ENCODE results near the gene SMOC2. TPM values are rescaled to one million over a fixed set of nuclear protein-coding genes. Genes with fewer than 3 reads are reported as not detected.

Gene SMOC2
- total and polyA plus RNA-seq, 2 of the 13 experiments (the other 11 are each of a cell fraction or from before 2014, with no cell fraction given), result not detected

DNA sequence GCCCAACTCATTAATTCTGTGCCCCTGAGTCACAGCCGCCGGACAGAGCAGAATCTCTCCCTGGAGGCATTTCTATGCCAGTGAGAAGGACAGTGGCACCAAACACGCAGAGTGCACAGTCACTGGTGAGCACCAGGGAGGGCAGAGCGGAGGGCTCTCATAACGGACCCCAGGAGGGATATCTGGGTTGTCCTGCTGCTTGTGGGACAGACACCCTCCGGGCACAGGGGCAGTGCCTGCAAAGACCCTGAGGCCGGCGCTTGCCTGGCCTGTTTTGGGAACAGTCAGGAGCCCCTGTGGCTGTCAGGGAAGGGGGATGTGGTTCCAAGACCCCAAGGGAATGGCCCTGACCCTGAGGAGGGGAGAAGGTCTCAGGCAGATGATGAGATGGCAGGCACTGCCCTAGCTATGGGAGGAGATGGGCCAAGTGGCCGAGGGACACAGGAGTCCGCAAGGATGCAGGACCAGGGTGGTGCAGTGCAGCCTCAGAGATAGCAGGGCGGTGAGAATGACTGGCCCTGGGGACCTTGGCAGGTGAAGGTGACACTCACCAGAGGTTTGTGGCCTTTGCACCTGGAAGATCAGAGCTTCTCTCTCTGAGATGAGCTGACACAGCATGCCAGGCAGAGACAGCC is 270.8 kb downstream of the SMOC2 start:
- in situ Hi-C loops (cut with HindIII; ENCODE audit: extremely low pct_ligation_motif_present, low pct_unique_long_range_greater_than_20kb) (no loop called here), intact Hi-C loops (cut with micrococcal nuclease; ENCODE audit: unreplicated experiment) (loop anchor here (5.0 kb wide), 1 partner anchor 339 kb away; no protein-coding TSS in a partner anchor)
- DNase-seq (ENCODE audit: low spot score), result no peak
- BruUV-seq (replicated peaks), result no TSS peak
- Histone ChIP-seq H3K9ac (ENCODE audit: insufficient read depth, low read depth, low read length) (no peak overlapping the region), H3K79me2 (ENCODE audit: insufficient read depth, low read length) (no peaks in the 10 kb centered on the region), H3K27me3 (ENCODE audit: control insufficient read depth in 1 of 2, insufficient read depth in 2 of 2, low read length in 2 of 2) (peaks cover 3 to 25% of the 10 kb centered on the region in 2 experiments; a peak in 4 of 5 replicates), H3K4me3 (replicated peaks in 1 of 3; ENCODE audit: insufficient read depth in 1 of 3, low read depth in 2 of 3, low read length in 3 of 3) (no peak overlapping the region), H3K36me3 (replicated peaks in 1 of 2; ENCODE audit: control insufficient read depth in 1 of 2, insufficient read depth in 2 of 2, low read length in 2 of 2) (no peaks in the 10 kb centered on the region), H3K4me1 (ENCODE audit: insufficient read depth, low read length) (no peaks in the 10 kb centered on the region), H3K4me2 (ENCODE audit: low read depth, low read length) (no peak overlapping the region), H3K27ac (ENCODE audit: extremely low read length, insufficient read depth, low read length) (no peak overlapping the region), H4K20me1 (ENCODE audit: insufficient read depth, low read length) (no peaks in the 10 kb centered on the region), H2AFZ (ENCODE audit: low read length) (no peak overlapping the region), H3K9me3 (ENCODE audit: low read length) (no peaks in the 10 kb centered on the region)
- ChIA-PET CTCF (ENCODE audit: low intra/inter-chr PET ratio, low total read pairs) (no interaction called here), POLR2A (no interaction called here)
- TF ChIP-seq HNRNPK (IDR thresholded peaks at IDR 0.05; ENCODE audit: low read depth, low read length, poor library complexity, severe bottlenecking) (no peak), MIXL1 (CRISPR knock-in tag; IDR thresholded peaks at IDR 0.05) (no peak), ZBTB7B (CRISPR knock-in tag; IDR thresholded peaks at IDR 0.05) (no peak), ISX (CRISPR knock-in tag; conservative IDR thresholded peaks at IDR 0.05) (no peak)
- TF ChIP-seq, protein P1, sequence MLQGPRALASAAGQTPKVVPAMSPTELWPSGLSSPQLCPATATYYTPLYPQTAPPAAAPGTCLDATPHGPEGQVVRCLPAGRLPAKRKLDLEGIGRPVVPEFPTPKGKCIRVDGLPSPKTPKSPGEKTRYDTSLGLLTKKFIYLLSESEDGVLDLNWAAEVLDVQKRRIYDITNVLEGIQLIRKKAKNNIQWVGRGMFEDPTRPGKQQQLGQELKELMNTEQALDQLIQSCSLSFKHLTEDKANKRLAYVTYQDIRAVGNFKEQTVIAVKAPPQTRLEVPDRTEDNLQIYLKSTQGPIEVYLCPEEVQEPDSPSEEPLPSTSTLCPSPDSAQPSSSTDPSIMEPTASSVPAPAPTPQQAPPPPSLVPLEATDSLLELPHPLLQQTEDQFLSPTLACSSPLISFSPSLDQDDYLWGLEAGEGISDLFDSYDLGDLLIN (CRISPR knock-in tag; IDR thresholded peaks at IDR 0.05; ENCODE audit: borderline replicate concordance), result no peak
- ATAC-seq, result no peak
- no peak for FAIRE-seq
- 65% methylated on average over 4 of the region's 11 CpGs for WGBS (ENCODE audit: low lambda C conversion rate)

DNA sequence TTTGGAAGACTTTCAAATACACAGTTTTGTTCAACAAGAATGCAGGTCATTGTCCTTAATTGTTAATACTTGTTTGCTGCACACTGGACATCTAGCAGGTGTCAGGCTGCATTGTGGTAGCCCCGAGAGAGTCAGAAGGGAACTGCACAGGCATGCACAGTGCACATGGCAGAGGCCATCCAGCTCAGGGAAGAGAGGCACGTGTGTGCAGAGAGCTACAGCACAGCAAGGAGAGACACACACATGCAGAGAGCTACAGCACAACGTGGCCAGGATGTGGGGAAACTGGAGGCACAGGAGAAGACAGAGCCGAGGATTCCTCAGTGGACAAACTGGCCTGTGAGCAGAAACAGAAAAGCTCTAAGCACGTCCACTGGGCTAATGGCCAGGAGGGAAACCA is 272.0 kb downstream of the SMOC2 start:
- TF ChIP-seq, protein P2, sequence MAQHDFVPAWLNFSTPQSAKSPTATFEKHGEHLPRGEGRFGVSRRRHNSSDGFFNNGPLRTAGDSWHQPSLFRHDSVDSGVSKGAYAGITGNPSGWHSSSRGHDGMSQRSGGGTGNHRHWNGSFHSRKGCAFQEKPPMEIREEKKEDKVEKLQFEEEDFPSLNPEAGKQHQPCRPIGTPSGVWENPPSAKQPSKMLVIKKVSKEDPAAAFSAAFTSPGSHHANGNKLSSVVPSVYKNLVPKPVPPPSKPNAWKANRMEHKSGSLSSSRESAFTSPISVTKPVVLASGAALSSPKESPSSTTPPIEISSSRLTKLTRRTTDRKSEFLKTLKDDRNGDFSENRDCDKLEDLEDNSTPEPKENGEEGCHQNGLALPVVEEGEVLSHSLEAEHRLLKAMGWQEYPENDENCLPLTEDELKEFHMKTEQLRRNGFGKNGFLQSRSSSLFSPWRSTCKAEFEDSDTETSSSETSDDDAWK (CRISPR knock-in tag; IDR thresholded peaks at IDR 0.05), result no peak
- TF ChIP-seq, protein P3, sequence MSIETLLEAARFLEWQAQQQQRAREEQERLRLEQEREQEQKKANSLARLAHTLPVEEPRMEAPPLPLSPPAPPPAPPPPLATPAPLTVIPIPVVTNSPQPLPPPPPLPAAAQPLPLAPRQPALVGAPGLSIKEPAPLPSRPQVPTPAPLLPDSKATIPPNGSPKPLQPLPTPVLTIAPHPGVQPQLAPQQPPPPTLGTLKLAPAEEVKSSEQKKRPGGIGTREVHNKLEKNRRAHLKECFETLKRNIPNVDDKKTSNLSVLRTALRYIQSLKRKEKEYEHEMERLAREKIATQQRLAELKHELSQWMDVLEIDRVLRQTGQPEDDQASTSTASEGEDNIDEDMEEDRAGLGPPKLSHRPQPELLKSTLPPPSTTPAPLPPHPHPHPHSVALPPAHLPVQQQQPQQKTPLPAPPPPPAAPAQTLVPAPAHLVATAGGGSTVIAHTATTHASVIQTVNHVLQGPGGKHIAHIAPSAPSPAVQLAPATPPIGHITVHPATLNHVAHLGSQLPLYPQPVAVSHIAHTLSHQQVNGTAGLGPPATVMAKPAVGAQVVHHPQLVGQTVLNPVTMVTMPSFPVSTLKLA (IDR thresholded peaks at IDR 0.05), result 0 out of 2 replicates have a peak, but pooled peaks have one; percentile 3
- in situ Hi-C loops (cut with HindIII; ENCODE audit: extremely low pct_ligation_motif_present, low pct_unique_long_range_greater_than_20kb) (no loop called here), intact Hi-C loops (cut with micrococcal nuclease; ENCODE audit: unreplicated experiment) (loop anchor here (5.0 kb wide), 1 partner anchor 341 kb away; no protein-coding TSS in a partner anchor)
- no peak overlapping the region for H3K9ac ChIP-seq (ENCODE audit: insufficient read depth, low read depth, low read length)
- no peaks in the 10 kb centered on the region for H3K36me3 ChIP-seq (replicated peaks in 1 of 2; ENCODE audit: control insufficient read depth in 1 of 2, insufficient read depth in 2 of 2, low read length in 2 of 2)
- ATAC-seq (no peak), DNase-seq (ENCODE audit: low spot score) (no peak), FAIRE-seq (no peak)
- peaks cover 3 to 24% of the 10 kb centered on the region in 2 experiments; a peak in 3 of 5 replicates for H3K27me3 ChIP-seq (ENCODE audit: control insufficient read depth in 1 of 2, insufficient read depth in 2 of 2, low read length in 2 of 2)
- H3K79me2 ChIP-seq (ENCODE audit: insufficient read depth, low read length), result no peaks in the 10 kb centered on the region
- no peak overlapping the region for H3K4me2 ChIP-seq (ENCODE audit: low read depth, low read length)
- no TSS peak for BruUV-seq (replicated peaks)
- ChIA-PET POLR2A (no interaction called here), CTCF (ENCODE audit: low intra/inter-chr PET ratio, low total read pairs) (no interaction called here)
- H2AFZ ChIP-seq (ENCODE audit: low read length), result no peak overlapping the region
- WGBS (ENCODE audit: low lambda C conversion rate), result 2% methylated on average over 5 of the region's 5 CpGs
- no peak overlapping the region for H3K4me3 ChIP-seq (replicated peaks in 1 of 3; ENCODE audit: insufficient read depth in 1 of 3, low read depth in 2 of 3, low read length in 3 of 3)
- H4K20me1 ChIP-seq (ENCODE audit: insufficient read depth, low read length), result no peaks in the 10 kb centered on the region
- no peaks in the 10 kb centered on the region for H3K4me1 ChIP-seq (ENCODE audit: insufficient read depth, low read length)
- no peaks in the 10 kb centered on the region for H3K9me3 ChIP-seq (ENCODE audit: low read length)
- H3K27ac ChIP-seq (ENCODE audit: extremely low read length, insufficient read depth, low read length), result no peak overlapping the region

All from HepG2 (cell line).